Spleen (tissue), 11 donors: Measurements from ENCODE around the gene RAB3D. TPM values are rescaled to one million over a fixed set of nuclear protein-coding genes. Genes with fewer than 3 reads are reported as not detected.
"Not testable (repeated sequence)": the region's sequence is repeated elsewhere in the genome, so short reads cannot be mapped to it uniquely, and the experiment has no call there.

Experiments used
- DNase-seq: peaks from one replicate; pipeline ENCODE4 v3.0.0-alpha.2; 2020
- H3K27ac ChIP-seq, 8 donors: fragments of 200-600 bp; sonication (generic) in 7 of 8; 1 replicate in 4 of 8; 2 replicates in 4 of 8; pipeline versions ENCODE4 v1.5.0 to v1.8.0; 2016 to 2021; ENCODE audit warnings: inconsistent platforms in 4 of 8, mild to moderate bottlenecking in 4 of 8, moderate library complexity in 1 of 8
- H3K27me3 ChIP-seq, 7 donors: fragments of 200-600 bp; sonication (generic) in 6 of 7; replicated peaks in 1 of 7; 1 replicate in 4 of 7; 2 replicates in 3 of 7; pipeline versions ENCODE4 v1.5.0 to v1.8.0; 2016 to 2021; ENCODE audit warnings: inconsistent platforms in 3 of 7, mild to moderate bottlenecking in 1 of 7
- H3K36me3 ChIP-seq, 6 donors: fragments of 200-600 bp; sonication (generic) in 5 of 6; 1 replicate in 4 of 6; 2 replicates in 2 of 6; pipeline versions ENCODE4 v1.5.0 to v1.8.0; 2016 to 2021; ENCODE audit warnings: inconsistent platforms in 2 of 6
- H3K4me1 ChIP-seq, 6 donors: fragments of 200-600 bp; sonication (generic) in 5 of 6; 1 replicate in 3 of 6; 2 replicates in 3 of 6; pipeline versions ENCODE4 v1.5.0 to v1.8.0; 2016 to 2021; ENCODE audit warnings: inconsistent platforms in 3 of 6
- H3K4me3 ChIP-seq, 8 donors: fragments of 200-600 bp; sonication (generic) in 7 of 8; 1 replicate in 4 of 8; 2 replicates in 4 of 8; pipeline versions ENCODE4 v1.5.0 to v1.8.0; 2016 to 2021; ENCODE audit warnings: inconsistent platforms in 4 of 8, mild to moderate bottlenecking in 4 of 8, moderate library complexity in 2 of 8
- H3K9me3 ChIP-seq, 8 donors: fragments of 200-600 bp; sonication (generic) in 7 of 8; 1 replicate in 4 of 8; 2 replicates in 4 of 8; pipeline versions ENCODE4 v1.5.0 to v1.8.0; 2016 to 2021; ENCODE audit warnings: inconsistent platforms in 4 of 8
- CTCF ChIP-seq, 11 experiments: fragments of 200-600 bp in 7 of 11; fragments of 450-650 bp in 4 of 11; sonication (generic) in 4 of 11; IDR thresholded peaks in 8 of 11; conservative IDR thresholded peaks in 3 of 11; 1 replicate in 7 of 11; 2 replicates in 4 of 11; pipeline versions ENCODE4 v1.4.0 to v1.8.0; 2016 to 2021; ENCODE audit warnings: antibody characterized with exemption in 11 of 11, inconsistent platforms in 4 of 11, mild to moderate bottlenecking in 1 of 11
- POLR2A ChIP-seq, 3 donors: fragments of 450-650 bp; IDR thresholded peaks; one replicate each; pipeline ENCODE4 v1.5.1; 2017; ENCODE audit warnings: antibody characterized with exemption in 3 of 3, mild to moderate bottlenecking in 1 of 3
- POLR2AphosphoS5 ChIP-seq, 3 donors: sonication (generic); formaldehyde crosslinking; IDR thresholded peaks; one replicate each; pipeline ENCODE4 v1.5.1; 2017; ENCODE audit warnings: antibody characterized with exemption in 3 of 3
- WGBS, 5 donors: extraction: QIAGEN DNeasy Blood & Tissue Kit in 3 of 5; methylation state at CpG; one replicate each; pipeline versions ENCODE4 v1.1.5 to v1.1.7; 2013 to 2018; 5-methylcytosine and 5-hydroxymethylcytosine counted together
- intact Hi-C: fragments of 100-400 bp; cut with DNase I; formaldehyde crosslinking; loops from one replicate; pipeline ENCODE4 v1.15.0; 2023; ENCODE audit warnings: low total_unique reads
- polyA plus RNA-seq, 3 donors: library from polyadenylated mRNA; stranded (reverse); fragments of 200-250 nt; gene quantifications; one replicate each; pipeline ENCODE4 v1.2.1, GENCODE V29; 2013
- total RNA-seq, 7 donors: library from RNA; depleted of rRNA in 3 of 7; stranded (reverse); fragments of >200 nt in 3 of 7; fragmentation: NEBNext Ultra II Directional in 4 of 7; extraction: Animal tissue kit (Norgen Biotek cat#: 25700) in 4 of 7; gene quantifications; one replicate each; pipeline versions ENCODE4 v1.1.0 to v1.2.1, GENCODE V29; 2016 to 2021
- donor health status: healthy with polysubstance abuse.
- donor health status: DM: no; HTN: no; CAD: no; lungs with moderate emphysema.
- donor health status: DM: no; HTN: no; CAD: no.
- donor health status: Bipolar disorder and iron deficiency.
- donor health status: healthy.
- donor health status: DM: no; HTN: no; CAD: no.
- donor health status: DM: yes; HTN: yes; CAD: no.

The RAB3D gene
- total and polyA plus RNA-seq, 10 donors, result 2.5 to 51.3 (median 33.5) TPM

DNA sequence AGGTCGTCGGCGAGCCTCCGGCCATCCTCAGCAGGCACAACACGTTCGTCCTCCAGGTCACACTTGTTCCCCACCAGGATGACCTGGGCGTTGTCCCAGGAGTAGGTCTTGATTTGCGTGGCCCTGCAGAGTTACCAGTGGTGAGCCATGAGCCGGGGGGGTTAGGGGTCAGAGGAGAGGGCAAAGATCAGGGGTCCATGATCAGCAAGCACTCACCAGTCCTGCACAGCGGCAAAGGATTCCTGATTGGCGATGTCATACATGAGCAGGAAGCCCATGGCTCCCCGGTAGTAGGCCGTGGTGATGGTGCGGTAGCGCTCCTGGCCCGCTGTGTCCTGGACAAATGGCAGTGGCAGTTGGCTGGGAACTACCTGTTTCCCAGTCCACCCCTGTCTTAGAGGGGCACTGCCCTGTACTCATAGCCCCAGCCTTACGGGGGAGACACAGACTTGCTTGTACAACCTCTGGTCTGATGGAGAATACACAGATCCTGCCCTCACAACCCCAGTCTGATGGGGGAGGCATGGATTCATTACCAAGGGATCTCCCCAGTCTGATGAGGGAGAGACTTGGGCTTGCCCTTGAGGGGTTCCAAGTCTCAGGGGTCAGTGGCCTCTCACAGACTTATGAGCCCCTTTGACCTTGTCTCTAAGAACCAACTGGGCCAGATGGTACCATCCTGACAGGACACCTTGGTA lies 3.9 kb downstream of the RAB3D start:
- intact Hi-C loops, result no loop called here
- H3K4me1 ChIP-seq, result peaks cover 11 to 56% (median 31%) of the 10 kb centered on the region in 6 donors
- H3K27ac ChIP-seq, result no peak overlapping the region
- TF ChIP-seq POLR2AphosphoS5 (IDR thresholded peaks at IDR 0.05) (no peak), POLR2A (IDR thresholded peaks at IDR 0.05) (no peak), CTCF (IDR thresholded peaks at IDR 0.05 in 8 of 11, conservative IDR thresholded peaks at IDR 0.05 in 3 of 11) (no peak)
- H3K9me3 ChIP-seq, result peaks cover 0 to 6% (median 0%) of the 10 kb centered on the region in 8 donors
- no peaks in the 10 kb centered on the region for H3K27me3 ChIP-seq
- peaks cover 0 to 66% (median 44%) of the 10 kb centered on the region in 6 donors for H3K36me3 ChIP-seq
- 95 to 97% (median 96%) methylated on average over 15 to 17 of the region's 17 CpGs for WGBS, 5 donors
- no peak for DNase-seq
- no peak overlapping the region for H3K4me3 ChIP-seq

DNA sequence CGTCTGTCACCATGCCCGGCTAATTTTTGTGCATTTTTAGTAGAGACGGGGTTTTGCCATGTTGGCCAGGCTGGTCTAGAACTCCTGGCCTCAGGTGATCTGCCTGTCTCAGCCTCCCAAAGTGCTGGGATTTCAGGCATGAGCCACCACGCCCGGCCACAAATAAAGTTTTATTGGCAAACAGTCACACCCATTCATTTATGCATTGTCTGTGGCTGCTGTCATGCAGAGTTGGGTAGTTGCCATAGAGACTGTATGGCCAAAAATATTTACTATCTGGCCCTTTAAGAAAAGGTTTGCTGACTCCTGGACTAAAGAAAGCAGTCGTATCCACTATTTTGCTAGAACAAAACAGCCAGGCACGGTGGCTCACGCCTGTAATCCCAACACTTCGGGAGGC lies 5.6 kb downstream of the RAB3D start:
- H3K36me3 ChIP-seq, result peaks cover 0 to 84% (median 54%) of the 10 kb centered on the region in 6 donors
- 85 to 94% (median 93%) methylated on average over 9 of the region's 9 CpGs for WGBS, 5 donors

DNA sequence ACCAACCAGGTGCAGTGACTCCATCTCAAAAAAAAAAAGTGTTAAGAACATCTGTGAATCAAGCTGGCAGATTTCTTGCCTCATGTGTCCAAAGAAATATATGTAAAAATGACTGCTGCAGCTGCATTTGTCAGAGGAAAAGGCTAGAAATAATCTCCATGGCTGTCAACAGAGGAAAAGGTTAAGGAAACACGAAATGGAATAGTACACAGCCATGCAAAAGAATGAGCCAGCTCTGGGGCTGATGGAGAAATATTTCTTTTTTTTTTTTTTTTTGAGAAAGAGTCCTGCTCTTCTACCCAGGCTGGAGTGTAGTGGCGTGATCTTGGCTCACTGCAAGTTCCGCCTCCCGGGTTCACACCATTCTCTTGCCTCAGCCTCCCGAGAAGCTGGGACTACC lies 6.6 kb downstream of the RAB3D start:
- Histone ChIP-seq H3K36me3 (peaks cover 0 to 94% (median 59%) of the 10 kb centered on the region in 6 donors), H3K4me3 (no peak overlapping the region), H3K27me3 (no peaks in the 10 kb centered on the region), H3K9me3 (peaks cover 0 to 6% (median 0%) of the 10 kb centered on the region in 8 donors), H3K27ac (peak overlapping the region in 1 of 8 donors; percentile 37), H3K4me1 (peaks cover 0 to 28% (median 8%) of the 10 kb centered on the region in 6 donors)
- TF ChIP-seq CTCF (IDR thresholded peaks at IDR 0.05 in 8 of 11, conservative IDR thresholded peaks at IDR 0.05 in 3 of 11) (no peak), POLR2AphosphoS5 (IDR thresholded peaks at IDR 0.05) (no peak), POLR2A (IDR thresholded peaks at IDR 0.05) (no peak)
- intact Hi-C loops, result no loop called here
- DNase-seq, result no peak
- 89 to 99% (median 97%) methylated on average over 5 of the region's 5 CpGs for WGBS, 5 donors

More for the DNA sequence above, 5.6 kb downstream of the RAB3D start:
- H3K9me3 ChIP-seq, H3K27me3 ChIP-seq, intact Hi-C loops, H3K27ac ChIP-seq, H3K4me3 ChIP-seq, DNase-seq: not testable (repeated sequence)
- H3K4me1 ChIP-seq, result peaks cover 5 to 38% (median 18%) of the 10 kb centered on the region in 6 donors

DNA sequence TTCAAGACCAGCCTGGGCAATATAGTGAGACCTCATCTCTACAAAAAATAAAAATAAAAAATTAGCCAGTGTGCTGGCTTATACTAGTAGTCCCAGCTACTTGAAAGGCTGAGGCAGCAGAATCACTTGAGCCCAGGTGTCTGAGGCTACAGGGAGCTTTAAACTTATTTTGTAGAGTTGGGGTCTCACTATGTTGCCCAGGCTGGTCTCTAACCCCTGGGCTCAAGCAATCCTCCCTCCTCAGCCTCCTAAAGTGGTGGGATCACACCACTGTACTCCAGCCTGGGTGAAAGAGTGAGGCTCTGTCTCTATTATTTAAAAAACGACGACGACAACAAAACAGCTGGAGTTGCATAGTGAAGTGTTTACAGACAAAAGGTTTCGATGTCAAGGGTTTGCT lies 8.0 kb downstream of the RAB3D start:
- peaks cover 0 to 100% (median 68%) of the 10 kb centered on the region in 6 donors for H3K36me3 ChIP-seq
- peaks cover 0 to 21% (median 0%) of the 10 kb centered on the region in 6 donors for H3K4me1 ChIP-seq
- no peak for TF ChIP-seq POLR2A (IDR thresholded peaks at IDR 0.05)
- peaks cover 0 to 6% (median 0%) of the 10 kb centered on the region in 8 donors for H3K9me3 ChIP-seq
- DNase-seq, result no peak
- peak overlapping the region in 4 of 8 donors; percentile 36 to 41 (median 37) for H3K27ac ChIP-seq
- H3K27me3 ChIP-seq, result no peaks in the 10 kb centered on the region
- intact Hi-C loops, result no loop called here
- no peak overlapping the region for H3K4me3 ChIP-seq
- 70 to 83% (median 75%) methylated on average over 4 of the region's 4 CpGs for WGBS, 5 donors

- Histone ChIP-seq H3K27ac (peak overlapping the region in 1 of 8 donors; percentile 16), H3K27me3 (no peaks in the 10 kb centered on the region), H3K4me1 (peaks cover 0 to 27% (median under 1%) of the 10 kb centered on the region in 6 donors), H3K9me3 (peaks cover 0 to 5% (median 0%) of the 10 kb centered on the region in 8 donors), H3K4me3 (no peak overlapping the region), H3K36me3 (peaks cover 0 to 100% (median 63%) of the 10 kb centered on the region in 6 donors)
- WGBS, 5 donors, result 68 to 87% (median 77%) methylated on average over 4 of the region's 4 CpGs
- intact Hi-C loops, result no loop called here
- no peak for DNase-seq
- TF ChIP-seq POLR2A (IDR thresholded peaks at IDR 0.05) (no peak), CTCF (IDR thresholded peaks at IDR 0.05 in 8 of 11, conservative IDR thresholded peaks at IDR 0.05 in 3 of 11) (no peak), POLR2AphosphoS5 (IDR thresholded peaks at IDR 0.05) (no peak)
Observed at GRCh38 chr19:11330127-11330526, 9.3 kb downstream of the RAB3D start.
